ENCODE data around the gene ABCD3.
"Not testable (repeated sequence)": the region's sequence is repeated elsewhere in the genome, so short reads cannot be mapped to it uniquely, and the experiment has no call there.

ABCD3 gene

DNA sequence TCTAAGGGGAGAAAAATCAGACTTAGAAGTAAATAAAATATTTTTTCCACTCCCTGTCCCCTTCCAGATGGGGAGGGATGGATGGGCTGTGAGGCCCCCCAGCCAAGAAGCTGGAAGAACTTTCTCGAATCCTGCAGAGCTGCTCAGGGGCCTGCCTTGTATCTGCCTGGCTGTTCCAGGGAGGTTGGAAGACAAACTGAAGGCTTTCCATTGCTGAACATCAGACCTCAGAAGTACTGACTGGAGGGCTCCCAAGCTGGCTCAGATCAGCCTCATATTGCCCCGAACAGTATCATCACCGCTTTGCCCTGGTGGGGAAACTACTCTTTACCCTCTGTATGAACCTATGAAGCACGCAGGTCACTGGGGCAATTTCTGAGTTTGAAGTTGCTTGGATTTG, 135.7 kb downstream of the ABCD3 start:
- DNase-seq: no peak

DNA sequence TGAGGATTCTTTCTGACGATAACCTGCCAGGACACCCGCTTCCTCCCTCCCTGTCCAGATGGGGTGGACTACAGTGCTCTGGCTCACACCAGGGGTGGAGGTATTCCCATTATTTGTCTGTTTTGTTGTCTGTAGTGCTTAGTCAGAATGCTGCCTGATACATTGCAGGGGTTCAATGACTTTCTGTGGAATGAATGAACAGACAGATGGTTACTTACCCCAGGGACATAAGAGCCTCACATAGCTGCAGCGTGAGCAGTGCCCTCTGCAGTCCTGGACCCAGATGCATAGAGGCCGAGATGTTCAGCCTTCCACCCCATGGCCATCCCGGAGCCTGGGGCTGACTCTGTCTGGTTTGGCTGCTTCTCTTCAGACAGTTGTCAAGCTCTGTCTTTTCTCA, 136.4 kb downstream of the ABCD3 start:
- DNase-seq: no peak

DNA sequence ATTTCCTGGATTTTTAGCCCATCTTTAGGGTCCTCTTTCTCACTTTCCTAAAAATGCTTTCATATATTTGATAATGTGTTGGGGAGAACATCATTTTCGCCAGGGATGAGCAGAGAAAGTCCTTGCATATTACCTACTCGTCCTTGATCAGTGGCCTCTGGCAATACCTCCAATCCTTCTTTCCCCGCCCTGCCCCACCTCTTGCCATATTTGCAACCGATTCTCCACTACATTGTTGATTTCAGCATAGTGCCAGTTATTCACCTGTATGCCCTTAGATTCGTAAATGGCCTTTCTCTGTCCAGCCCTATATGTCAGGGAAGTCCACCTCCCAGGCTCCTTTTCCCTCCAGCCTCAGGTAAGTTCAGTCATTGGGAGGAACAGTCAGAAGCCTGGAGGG, 136.9 kb downstream of the ABCD3 start:
- no peak for DNase-seq

DNA sequence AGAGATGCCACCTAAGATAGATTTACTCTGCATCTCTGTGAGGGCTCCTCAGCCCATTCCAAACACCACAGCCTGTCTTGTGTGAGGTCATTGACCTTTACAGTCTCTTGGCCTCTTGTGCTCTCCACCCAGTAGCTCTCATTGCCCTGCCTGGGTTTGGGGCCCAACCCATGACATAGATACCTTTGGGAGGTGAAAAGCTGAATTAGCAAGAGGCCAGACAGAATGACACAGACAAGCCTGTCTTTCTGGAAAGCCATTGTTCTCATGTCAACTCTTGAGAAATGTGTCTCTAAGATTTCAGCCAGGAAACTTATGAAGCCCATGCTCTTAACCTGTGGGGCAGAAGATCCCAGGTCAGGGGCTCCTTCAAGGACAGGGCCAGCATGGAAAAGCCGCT, 141.7 kb downstream of the ABCD3 start:
- DNase-seq: no peak

DNA sequence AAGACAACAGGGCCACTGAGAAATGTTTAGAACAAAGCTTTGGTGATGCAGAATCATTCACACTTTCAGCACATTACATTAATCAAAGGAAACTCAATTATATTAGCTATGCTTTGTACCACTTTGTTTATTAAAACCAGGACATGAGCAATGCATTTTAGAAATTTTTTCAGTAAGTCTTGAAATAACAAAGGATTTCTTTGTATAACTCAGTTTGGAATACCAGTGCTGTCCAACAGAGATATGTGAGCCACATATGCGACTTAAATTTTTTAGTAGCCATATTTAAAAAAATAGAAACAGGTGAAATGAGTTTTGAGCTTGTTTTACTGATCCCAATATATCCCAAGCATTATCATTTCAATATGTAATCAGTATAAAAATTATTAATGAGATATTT, 142.1 kb downstream of the ABCD3 start:
- no peak for DNase-seq

DNA sequence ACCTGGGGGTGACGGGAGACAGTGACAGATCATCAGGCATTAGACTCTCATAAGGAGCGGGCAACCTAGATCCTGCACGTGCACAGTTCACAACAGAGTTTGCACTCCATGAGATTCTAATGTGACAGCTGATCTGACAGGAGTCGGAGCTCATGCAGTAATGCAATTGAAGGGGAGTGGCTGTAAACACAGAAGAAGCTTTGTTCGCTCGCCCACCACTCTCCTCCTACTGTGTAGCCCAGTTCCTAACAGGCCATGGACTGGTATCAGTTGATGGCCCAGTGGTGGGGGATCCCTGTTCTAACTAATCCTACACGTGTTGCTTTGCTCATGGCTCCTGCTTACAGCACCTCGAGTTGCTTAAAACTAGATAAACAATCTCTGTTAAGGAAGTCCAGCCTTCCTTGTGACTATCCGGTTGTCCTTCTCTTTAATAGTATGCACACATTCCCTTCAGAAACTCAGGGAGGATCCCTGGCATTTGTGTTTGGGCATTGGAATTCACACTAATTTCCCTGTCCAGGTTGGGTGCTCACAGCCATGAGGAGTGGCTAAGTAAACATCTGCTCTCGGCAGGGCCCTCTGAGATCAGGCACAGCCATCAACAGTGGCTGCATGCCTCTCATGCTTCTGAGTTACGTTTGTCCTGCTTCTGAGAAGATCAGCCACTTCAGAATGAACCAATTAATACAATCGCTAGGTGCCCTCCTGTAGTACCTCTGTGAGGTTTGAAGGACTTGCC, 144.5 kb downstream of the ABCD3 start:
- DNase-seq: no peak

DNA sequence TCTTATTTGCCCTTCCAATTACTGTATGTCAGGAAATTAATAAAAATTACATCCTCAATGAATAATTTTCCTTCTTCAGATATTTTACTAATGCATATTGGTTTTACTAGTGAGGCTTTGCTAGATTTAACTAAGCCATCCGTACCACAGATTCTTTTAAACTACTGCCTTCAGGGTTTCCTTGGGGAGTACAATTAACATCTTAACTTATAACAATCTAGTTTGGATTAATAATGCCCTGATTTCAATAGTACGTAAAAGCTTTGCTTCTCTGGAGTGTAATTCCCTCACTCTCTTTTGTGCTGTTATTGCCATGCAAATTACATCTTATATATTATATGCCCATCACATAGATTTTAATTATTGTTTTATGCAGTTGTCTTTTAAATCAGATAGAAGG, 147.7 kb downstream of the ABCD3 start:
- no peak for DNase-seq

DNA sequence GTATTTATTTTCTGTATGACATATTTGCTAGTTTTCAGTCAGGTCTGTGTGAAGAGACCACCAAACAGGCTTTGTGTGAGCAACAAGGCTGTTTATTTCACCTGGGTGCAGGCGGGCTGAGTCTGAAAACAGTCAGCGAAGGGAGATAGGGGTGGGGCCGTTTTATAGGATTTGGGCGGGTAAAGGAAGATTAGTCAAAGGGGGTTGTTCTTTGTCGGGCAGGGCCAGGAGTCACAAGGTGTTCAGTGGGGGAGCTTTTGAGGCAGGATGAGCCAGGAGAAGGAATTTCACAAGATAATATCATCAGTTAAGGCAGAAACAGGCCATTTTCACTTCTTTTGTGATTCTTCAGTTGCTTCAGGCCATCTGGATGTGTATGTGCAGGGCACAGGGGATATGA, 148.2 kb downstream of the ABCD3 start:
- not testable (repeated sequence) for DNase-seq

DNA sequence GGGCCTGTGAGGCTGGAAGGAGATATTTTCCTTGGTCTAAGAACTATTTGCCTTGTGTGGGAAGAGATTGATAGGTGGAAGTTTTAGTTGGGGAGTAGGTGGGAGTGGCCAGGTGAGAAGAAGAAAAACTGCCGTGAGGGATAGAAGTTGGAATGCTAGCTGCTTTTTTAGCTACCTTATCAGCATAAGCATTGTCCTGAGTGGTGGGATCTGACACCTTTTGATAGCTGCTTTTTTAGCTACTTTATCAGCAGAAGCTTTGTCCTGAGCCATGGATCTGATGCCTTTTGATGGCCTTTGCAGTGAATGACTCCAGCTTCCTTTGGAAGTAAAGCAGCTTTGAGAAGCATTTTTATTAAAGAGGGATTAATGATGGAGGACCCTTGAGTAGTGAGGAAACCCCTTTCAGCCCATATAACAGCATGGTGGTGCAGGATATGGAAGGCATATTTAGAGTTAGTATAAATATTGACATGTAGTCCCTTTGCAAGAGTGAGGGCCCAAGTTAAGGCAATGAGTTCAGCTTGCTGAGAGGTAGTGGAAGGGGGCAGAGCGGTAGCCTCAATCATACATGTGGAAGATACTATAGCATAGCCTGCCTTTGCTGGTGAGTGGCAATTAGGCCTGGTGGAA, 149.9 kb downstream of the ABCD3 start:
- DNase-seq: not testable (repeated sequence)

All from activated gamma-delta T cell (primary cell).